Measurements from ENCODE around the gene ZNF32. TPM values are rescaled to one million over a fixed set of nuclear protein-coding genes. Genes with fewer than 3 reads are reported as not detected.

The ZNF32 gene
- total and polyA plus RNA-seq, 12 donors, result 34.4 to 73.8 (median 42.4) TPM

DNA sequence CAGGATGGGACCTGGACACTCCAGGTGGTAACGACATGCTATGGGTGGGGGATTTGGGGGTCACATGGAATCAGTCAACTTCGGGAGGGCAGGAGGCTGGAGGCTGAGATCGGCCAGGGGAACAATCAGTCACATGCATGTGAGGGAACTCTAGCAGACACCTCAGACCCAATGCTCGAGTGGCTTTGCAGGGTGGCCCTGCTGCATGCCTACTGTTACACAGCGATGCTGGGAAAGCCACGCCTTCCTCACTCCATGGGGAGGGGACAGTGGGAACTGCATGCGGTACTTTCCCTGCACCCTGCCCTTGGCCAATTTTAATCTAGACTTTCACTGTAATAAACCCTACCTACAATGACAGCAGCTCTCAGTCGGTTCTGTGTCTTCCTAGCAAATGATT lies 6.6 kb upstream of the ZNF32 start:
- no peak overlapping the region for H3K27ac ChIP-seq
- no peaks in the 10 kb centered on the region for H3K4me1 ChIP-seq
- TF ChIP-seq, protein P1, sequence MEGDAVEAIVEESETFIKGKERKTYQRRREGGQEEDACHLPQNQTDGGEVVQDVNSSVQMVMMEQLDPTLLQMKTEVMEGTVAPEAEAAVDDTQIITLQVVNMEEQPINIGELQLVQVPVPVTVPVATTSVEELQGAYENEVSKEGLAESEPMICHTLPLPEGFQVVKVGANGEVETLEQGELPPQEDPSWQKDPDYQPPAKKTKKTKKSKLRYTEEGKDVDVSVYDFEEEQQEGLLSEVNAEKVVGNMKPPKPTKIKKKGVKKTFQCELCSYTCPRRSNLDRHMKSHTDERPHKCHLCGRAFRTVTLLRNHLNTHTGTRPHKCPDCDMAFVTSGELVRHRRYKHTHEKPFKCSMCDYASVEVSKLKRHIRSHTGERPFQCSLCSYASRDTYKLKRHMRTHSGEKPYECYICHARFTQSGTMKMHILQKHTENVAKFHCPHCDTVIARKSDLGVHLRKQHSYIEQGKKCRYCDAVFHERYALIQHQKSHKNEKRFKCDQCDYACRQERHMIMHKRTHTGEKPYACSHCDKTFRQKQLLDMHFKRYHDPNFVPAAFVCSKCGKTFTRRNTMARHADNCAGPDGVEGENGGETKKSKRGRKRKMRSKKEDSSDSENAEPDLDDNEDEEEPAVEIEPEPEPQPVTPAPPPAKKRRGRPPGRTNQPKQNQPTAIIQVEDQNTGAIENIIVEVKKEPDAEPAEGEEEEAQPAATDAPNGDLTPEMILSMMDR (IDR thresholded peaks at IDR 0.05), result no peak
- intact Hi-C loops (cut with DNase I), result no loop called here
- no peaks in the 10 kb centered on the region for H3K9me3 ChIP-seq
- peaks cover 0 to 15% (median 6%) of the 10 kb centered on the region in 7 donors for H3K27me3 ChIP-seq
- ATAC-seq (no peak), DNase-seq (no peak)
- H3K36me3 ChIP-seq, result no peaks in the 10 kb centered on the region
- H3K4me3 ChIP-seq, result no peak overlapping the region
- 79 to 84% methylated on average over 8 of the region's 8 CpGs for WGBS, 2 donors

DNA sequence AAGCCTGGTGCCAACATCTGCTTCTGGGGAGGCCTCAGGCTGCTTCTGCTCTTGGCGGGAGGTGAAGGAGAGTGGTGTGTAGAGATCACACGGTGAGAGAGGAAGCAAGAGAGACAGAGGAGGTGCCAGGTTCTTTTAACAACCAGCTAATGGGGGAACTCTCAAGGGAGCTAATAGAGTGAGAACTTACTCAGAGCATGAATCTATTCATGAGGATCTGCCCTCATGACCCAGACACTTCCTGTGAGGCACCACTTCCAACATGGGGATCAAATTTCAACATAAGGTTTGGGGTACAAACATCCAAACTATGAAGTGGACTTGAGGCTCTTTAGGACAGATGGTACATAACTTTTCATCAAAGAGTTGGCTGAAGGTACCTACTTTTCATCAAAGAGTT lies 5.1 kb upstream of the ZNF32 start:
- peaks cover 0 to 7% (median 0%) of the 10 kb centered on the region in 7 donors for H3K27me3 ChIP-seq
- no peaks in the 10 kb centered on the region for H3K9me3 ChIP-seq
- no peaks in the 10 kb centered on the region for H3K36me3 ChIP-seq
- TF ChIP-seq, protein P1 (IDR thresholded peaks at IDR 0.05), result no peak
- 54 to 64% methylated on average over 2 of the region's 2 CpGs for WGBS, 2 donors
- peaks cover 0 to 10% (median 5%) of the 10 kb centered on the region in 9 donors for H3K4me1 ChIP-seq
- H3K4me3 ChIP-seq, result no peak overlapping the region
- H3K27ac ChIP-seq, result no peak overlapping the region
- ATAC-seq (no peak), DNase-seq (no peak)
- intact Hi-C loops (cut with DNase I), result no loop called here

DNA sequence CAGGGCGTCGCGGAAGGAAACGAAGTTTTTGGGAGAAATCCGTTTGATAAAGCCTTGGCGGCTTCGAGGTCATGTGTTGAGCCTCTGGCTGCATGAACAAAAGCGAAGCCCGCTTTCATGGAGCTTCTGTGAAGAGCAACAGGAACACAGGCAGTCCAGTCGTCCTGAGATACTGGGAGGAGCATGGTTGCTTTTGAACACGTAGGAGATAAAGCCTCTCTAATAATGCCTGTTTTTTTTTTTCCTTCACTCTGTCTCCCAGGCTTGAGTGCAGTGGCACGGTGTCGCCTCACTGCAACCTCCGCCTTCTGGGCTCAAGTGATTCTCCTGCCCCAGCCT lies 473 bp upstream of the ZNF32 start:
- WGBS, 2 donors, result 19 to 22% methylated on average over 14 of the region's 14 CpGs
- peaks cover 0 to 18% (median 9%) of the 10 kb centered on the region in 9 donors for H3K4me1 ChIP-seq
- intact Hi-C loops (cut with DNase I), result loop anchor here in 1 of 10 donors (2.0 kb wide), 1 partner anchor 74 kb away; the partner anchor contains the start of gene ZNF239
- peaks cover 0 to 36% (median 18%) of the 10 kb centered on the region in 11 donors for H3K9me3 ChIP-seq
- ATAC-seq, result peak in 6 of 8 donors; percentile 2 to 68 (median 46)
- H3K27ac ChIP-seq, result peak overlapping the region; percentile 72 to 96 (median 90)
- peaks cover 0 to 7% (median 0%) of the 10 kb centered on the region in 7 donors for H3K27me3 ChIP-seq
- peaks cover 12 to 33% (median 21%) of the 10 kb centered on the region in 9 donors for H3K36me3 ChIP-seq
- TF ChIP-seq, protein P1 (IDR thresholded peaks at IDR 0.05), result no peak
- peak overlapping the region; percentile 53 to 98 (median 90) for H3K4me3 ChIP-seq
- no peak for DNase-seq

DNA sequence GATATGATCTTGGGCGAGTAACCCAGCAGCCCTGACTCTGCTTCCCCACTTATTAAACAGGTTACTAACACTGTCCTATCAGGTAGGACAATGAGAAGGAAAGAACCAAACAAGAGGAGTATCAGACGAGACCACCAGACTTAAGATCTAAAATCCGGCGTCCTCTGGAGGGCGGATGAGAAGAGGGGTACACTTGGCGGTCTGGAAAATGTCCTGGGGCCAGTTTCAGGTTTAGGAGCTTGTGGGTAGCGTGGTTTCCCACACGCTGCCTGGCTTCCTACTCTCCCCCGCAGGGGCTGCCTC lies 635 bp downstream of the ZNF32 start:
- no peaks in the 10 kb centered on the region for H3K27me3 ChIP-seq
- intact Hi-C loops (cut with DNase I), result loop anchor here in 1 of 10 donors (2.0 kb wide), 1 partner anchor 73 kb away; the partner anchor contains the start of gene ZNF239
- no peak for DNase-seq
- H3K36me3 ChIP-seq, result peaks cover 12 to 44% (median 32%) of the 10 kb centered on the region in 9 donors
- H3K4me3 ChIP-seq, result peak overlapping the region; percentile 53 to 98 (median 90)
- peaks cover 0 to 47% (median 29%) of the 10 kb centered on the region in 11 donors for H3K9me3 ChIP-seq
- WGBS, 2 donors, result 34 to 36% methylated on average over 9 of the region's 9 CpGs
- ATAC-seq, result no peak
- H3K4me1 ChIP-seq, result peaks cover 0 to 18% (median 9%) of the 10 kb centered on the region in 9 donors
- TF ChIP-seq, protein P1 (IDR thresholded peaks at IDR 0.05), result no peak
- H3K27ac ChIP-seq, result peak overlapping the region in 9 of 10 donors; percentile 72 to 96 (median 91)
